Tibial nerve (tissue), 3 donors: Measurements from ENCODE around the gene MGAT3.

Experiments used
- CTCF ChIP-seq, 5 experiments: fragments of 200-600 bp in 3 of 5; fragments of 450-650 bp in 2 of 5; sonication (generic) in 3 of 5; IDR thresholded peaks; one replicate each; pipeline ENCODE4 v1.5.1; 2016 to 2019; ENCODE audit warnings: antibody characterized with exemption in 5 of 5, mild to moderate bottlenecking in 3 of 5, moderate library complexity in 2 of 5
- POLR2A ChIP-seq, 2 donors: fragments of 450-650 bp; IDR thresholded peaks; one replicate each; pipeline ENCODE4 v1.6.1; 2017; ENCODE audit warnings: antibody characterized with exemption in 2 of 2, mild to moderate bottlenecking in 2 of 2, moderate library complexity in 2 of 2

DNA sequence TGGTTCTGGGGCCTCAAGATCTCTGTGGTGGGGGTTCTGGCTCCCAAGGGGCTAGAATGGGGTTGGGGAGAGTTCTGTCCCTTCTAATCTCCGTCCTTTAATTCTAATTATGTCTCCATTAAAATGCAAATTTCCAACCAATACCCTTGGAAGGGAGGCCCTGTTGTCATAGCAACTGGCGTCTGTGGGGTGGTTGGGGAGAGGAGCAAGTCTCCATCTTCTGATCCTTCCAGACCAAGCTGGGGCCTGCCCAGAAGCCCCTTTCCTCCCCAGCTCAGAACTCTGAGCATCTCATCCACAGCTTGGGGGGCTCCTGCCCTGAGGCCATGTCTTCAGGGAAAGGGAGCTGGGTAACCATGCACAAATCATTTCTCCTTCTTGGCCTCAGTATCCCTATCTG is 81.2 kb downstream of the MGAT3 start:
- TF ChIP-seq CTCF (IDR thresholded peaks at IDR 0.05) (no peak), POLR2A (IDR thresholded peaks at IDR 0.05) (no peak)
